ENCODE results near the gene MAPK8. TPM values are rescaled to one million over a fixed set of nuclear protein-coding genes. Genes with fewer than 3 reads are reported as not detected.
A peak's percentile ranks its signal among the peaks of the same experiment; 100 is the strongest.

The MAPK8 gene
- total and polyA plus RNA-seq, 9 of the 15 experiments (the other 6 are each of a cell fraction or from before 2014, with no cell fraction given), result 6.4 to 159 (median 71.0) TPM

- TF ChIP-seq HMGN3 (IDR thresholded peaks at IDR 0.05; ENCODE audit: borderline replicate concordance, extremely low read depth, insufficient read length, low read depth, low read length) (peak; percentile 68), SP2 (IDR thresholded peaks at IDR 0.05; ENCODE audit: extremely low read depth, low read depth, low read length, poor library complexity, severe bottlenecking) (no peak), ELF4 (CRISPR knock-in tag; IDR thresholded peaks at IDR 0.05) (peak; percentile 90), CBFA2T2 (conservative IDR thresholded peaks at IDR 0.05) (peak; percentile 94), ZBTB9 (CRISPR knock-in tag; IDR thresholded peaks at IDR 0.05) (peak; percentile 88; the same call in 1 of the 2 replicates), ZNF589 (CRISPR knock-in tag; IDR thresholded peaks at IDR 0.05; ENCODE audit: low read depth) (peak; percentile 99), IRF2 (CRISPR knock-in tag; IDR thresholded peaks at IDR 0.05) (no peak), TAF1 (IDR thresholded peaks at IDR 0.05; ENCODE audit: control insufficient read depth, extremely low read depth, insufficient read depth, low read length, severe bottlenecking) (peak; percentile 82), ZNF316 (IDR thresholded peaks at IDR 0.05) (no peak), GABPB1 (CRISPR knock-in tag; IDR thresholded peaks at IDR 0.05) (peak; percentile 73), OTX1 (CRISPR knock-in tag; IDR thresholded peaks at IDR 0.05) (peak; percentile 78), IRF1 (CRISPR knock-in tag; IDR thresholded peaks at IDR 0.05; ENCODE audit: borderline replicate concordance) (no peak), NR2F6 (CRISPR knock-in tag; IDR thresholded peaks at IDR 0.05) (0 out of 2 replicates have a peak, but pooled peaks have one; percentile 74), BCLAF1 (IDR thresholded peaks at IDR 0.05; ENCODE audit: borderline replicate concordance in 1 of 2, control insufficient read depth in 1 of 2, low read depth in 2 of 2, low read length in 1 of 2) (peak in 1 of 2 experiments; percentile 90; a peak in 2 of 4 replicates), ZNF224 (CRISPR knock-in tag; IDR thresholded peaks at IDR 0.05) (no peak), POLR2B (IDR thresholded peaks at IDR 0.05; ENCODE audit: low read depth, partially characterized antibody) (peak; percentile 73), TBL1XR1 (IDR thresholded peaks at IDR 0.05; ENCODE audit: low read length in 2 of 2) (peak; percentile 96 to 97), SMARCC2 (IDR thresholded peaks at IDR 0.05; ENCODE audit: low read depth) (peak; percentile 88; the same call in 1 of the 2 replicates), THRAP3 (IDR thresholded peaks at IDR 0.05; ENCODE audit: borderline replicate concordance) (no peak), MBD2 (IDR thresholded peaks at IDR 0.05; ENCODE audit: borderline replicate concordance, low read depth) (peak; percentile 92), POLR3G (IDR thresholded peaks at IDR 0.05; ENCODE audit: extremely low read depth, insufficient read length, insufficient replicate concordance) (no peak), SMARCE1 (IDR thresholded peaks at IDR 0.05) (peak; percentile 95), MECOM (CRISPR knock-in tag; IDR thresholded peaks at IDR 0.05) (peak; percentile 78), SOX6 (IDR thresholded peaks at IDR 0.05) (peak; percentile 99)
Measured at GRCh38 chr10:48470115-48470892, 163.8 kb downstream of the MAPK8 start (continued).

Data from K562 (cell line).